ENCODE data around the gene SMAD6.
A peak's percentile ranks its signal among the peaks of the same experiment; 100 is the strongest.

Gene SMAD6

DNA sequence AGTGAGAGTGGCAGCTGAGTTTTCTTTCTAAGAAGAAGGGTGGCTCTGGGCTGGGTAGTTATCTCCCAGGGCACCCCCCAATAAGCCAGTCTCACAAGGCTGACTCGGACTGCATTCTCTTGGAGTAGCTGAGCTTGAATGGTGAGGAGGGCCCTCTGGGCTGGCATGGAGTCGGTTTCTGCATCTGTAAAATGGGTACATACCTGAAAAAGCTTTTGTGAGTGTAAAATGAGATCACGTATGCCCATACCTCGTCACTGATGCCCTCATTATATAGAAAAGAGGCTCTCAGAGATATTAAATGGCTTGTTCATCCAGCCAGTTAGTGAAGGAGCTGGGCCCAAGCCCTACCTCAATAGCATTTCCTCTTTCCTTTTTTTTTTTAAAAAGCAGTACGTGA, 41.2 kb downstream of the SMAD6 start:
- no peaks in the 10 kb centered on the region for H3K36me3 ChIP-seq
- no peak overlapping the region for H3K27ac ChIP-seq
- no peaks in the 10 kb centered on the region for H3K27me3 ChIP-seq (ENCODE audit: insufficient read depth, low read depth, severe bottlenecking)
- H3K4me3 ChIP-seq (ENCODE audit: low read depth, low read length), result no peak overlapping the region
- TF ChIP-seq, protein P1, sequence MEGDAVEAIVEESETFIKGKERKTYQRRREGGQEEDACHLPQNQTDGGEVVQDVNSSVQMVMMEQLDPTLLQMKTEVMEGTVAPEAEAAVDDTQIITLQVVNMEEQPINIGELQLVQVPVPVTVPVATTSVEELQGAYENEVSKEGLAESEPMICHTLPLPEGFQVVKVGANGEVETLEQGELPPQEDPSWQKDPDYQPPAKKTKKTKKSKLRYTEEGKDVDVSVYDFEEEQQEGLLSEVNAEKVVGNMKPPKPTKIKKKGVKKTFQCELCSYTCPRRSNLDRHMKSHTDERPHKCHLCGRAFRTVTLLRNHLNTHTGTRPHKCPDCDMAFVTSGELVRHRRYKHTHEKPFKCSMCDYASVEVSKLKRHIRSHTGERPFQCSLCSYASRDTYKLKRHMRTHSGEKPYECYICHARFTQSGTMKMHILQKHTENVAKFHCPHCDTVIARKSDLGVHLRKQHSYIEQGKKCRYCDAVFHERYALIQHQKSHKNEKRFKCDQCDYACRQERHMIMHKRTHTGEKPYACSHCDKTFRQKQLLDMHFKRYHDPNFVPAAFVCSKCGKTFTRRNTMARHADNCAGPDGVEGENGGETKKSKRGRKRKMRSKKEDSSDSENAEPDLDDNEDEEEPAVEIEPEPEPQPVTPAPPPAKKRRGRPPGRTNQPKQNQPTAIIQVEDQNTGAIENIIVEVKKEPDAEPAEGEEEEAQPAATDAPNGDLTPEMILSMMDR (IDR thresholded peaks at IDR 0.05; ENCODE audit: low read depth, low read length), result no peak
- no peak for DNase-seq
- no peaks in the 10 kb centered on the region for H3K9me3 ChIP-seq (ENCODE audit: severe bottlenecking)

DNA sequence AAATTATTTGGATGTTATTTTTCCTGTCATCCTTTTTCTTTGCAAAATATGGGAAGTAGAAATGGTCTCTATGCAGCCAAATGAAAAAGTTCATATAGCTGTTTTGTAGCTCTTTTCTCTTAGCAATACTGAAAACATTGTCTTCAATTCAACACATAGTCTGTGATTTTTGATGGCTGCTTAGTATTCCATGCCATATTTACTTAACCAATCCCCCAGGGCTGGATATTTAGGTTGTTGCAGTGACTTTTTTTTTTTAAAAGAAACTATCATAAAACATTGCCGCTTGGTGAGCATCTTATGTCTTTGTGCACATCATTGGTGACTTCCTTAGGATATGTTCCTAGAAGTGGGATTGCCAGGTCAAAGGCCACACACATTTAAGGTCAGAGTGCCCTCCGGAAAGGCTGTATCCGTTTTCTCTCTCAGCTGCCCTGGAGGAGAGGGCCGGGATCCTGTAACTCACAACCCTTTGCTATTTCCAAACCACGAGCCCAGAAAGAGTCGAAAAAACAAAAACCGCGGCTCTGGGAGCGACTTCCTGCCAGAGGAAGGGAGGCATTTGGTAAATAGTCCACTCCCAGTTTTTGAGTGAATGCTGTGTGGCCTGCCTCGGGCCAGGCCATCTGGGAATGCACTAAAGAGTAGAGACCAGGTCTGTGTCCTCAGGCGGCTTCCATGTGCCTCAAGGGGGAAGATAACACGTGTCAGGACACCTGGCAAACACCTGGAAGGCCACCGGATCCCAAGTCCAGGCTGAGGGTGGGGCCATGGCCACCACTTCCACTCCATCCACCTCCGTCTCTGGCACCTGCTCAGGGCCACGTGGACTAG, 41.9 kb downstream of the SMAD6 start:
- H3K9me3 ChIP-seq (ENCODE audit: severe bottlenecking), result no peaks in the 10 kb centered on the region
- H3K27ac ChIP-seq, result no peak overlapping the region
- no peaks in the 10 kb centered on the region for H3K36me3 ChIP-seq
- DNase-seq, result no peak
- TF ChIP-seq, protein P1 (IDR thresholded peaks at IDR 0.05; ENCODE audit: low read depth, low read length), result no peak
- no peaks in the 10 kb centered on the region for H3K27me3 ChIP-seq (ENCODE audit: insufficient read depth, low read depth, severe bottlenecking)
- no peak overlapping the region for H3K4me3 ChIP-seq (ENCODE audit: low read depth, low read length)

DNA sequence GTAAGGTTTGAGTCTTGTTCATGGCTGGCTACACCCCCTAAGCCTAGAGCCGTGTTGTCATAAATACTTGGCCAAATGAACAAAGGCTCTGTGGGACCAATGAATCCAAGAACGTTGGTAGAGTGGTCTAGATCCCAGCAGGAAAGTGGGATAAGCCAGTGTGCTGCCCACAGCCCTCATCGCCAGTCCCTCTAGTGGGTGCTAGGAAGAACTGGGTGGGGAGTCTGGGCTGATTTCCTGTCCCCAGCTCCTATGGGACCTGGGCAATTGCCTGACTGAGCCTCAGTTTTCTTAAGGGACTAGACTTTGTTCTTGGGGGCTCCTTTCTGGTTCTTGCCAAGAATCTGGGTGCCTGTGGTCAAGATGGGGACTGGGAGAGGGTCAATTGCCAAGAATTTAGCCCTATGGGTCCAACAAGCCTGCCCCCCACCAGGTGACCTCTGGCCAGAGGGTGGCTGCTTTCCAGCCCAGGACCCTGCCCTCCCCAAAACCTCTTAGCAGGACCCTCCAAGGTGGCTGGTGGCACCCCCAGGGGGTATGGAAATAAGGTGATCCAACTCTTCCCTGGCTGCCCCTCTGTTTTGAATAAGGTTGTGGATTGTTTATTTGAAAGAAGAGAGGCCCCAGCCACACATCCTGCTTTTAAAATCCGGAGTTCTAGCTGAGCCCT, 42.7 kb downstream of the SMAD6 start:
- Histone ChIP-seq H3K27ac (no peak overlapping the region), H3K27me3 (ENCODE audit: insufficient read depth, low read depth, severe bottlenecking) (no peaks in the 10 kb centered on the region), H3K36me3 (no peaks in the 10 kb centered on the region), H3K4me3 (ENCODE audit: low read depth, low read length) (no peak overlapping the region), H3K9me3 (ENCODE audit: severe bottlenecking) (no peaks in the 10 kb centered on the region)
- TF ChIP-seq, protein P1 (IDR thresholded peaks at IDR 0.05; ENCODE audit: low read depth, low read length), result 0 out of 2 replicates have a peak, but pooled peaks have one; percentile 9
- DNase-seq, result no peak

DNA sequence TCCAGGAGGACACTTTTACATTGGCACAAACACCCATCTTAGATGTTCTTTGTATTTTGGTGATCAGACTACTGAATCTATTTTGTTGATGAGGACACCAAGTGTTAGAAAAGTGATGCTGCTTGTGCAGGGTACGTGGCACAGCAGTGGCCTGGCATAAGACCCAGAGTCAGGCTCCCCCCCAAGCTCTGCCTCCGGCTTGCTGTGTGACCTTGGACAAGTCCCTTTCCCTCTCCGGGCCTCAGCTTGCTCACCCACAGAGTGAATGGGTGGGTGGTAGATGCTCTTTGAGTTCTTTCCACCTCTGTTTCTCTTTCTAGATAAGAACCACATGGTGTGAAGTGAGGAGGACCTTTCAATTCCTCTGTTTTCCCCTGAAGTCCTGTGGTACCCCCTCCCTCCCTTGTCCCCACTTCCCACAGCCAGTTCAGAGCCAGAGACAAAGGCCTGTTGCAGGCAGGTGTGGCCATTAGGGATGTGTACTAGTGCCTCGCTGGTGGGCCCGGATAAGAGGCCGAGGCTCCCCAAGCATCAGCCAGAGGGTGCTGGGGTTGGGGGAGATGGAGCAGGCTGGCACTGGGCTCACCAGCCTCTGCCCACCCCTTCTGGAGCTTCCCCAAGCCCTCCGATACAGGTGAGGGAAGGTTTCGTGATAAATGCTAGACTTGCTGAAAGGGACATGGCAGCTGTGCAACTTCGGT, 43.6 kb downstream of the SMAD6 start:
- Histone ChIP-seq H3K9me3 (ENCODE audit: severe bottlenecking) (no peaks in the 10 kb centered on the region), H3K27me3 (ENCODE audit: insufficient read depth, low read depth, severe bottlenecking) (no peaks in the 10 kb centered on the region), H3K4me3 (ENCODE audit: low read depth, low read length) (no peak overlapping the region), H3K36me3 (no peaks in the 10 kb centered on the region; the same call in 1 of the 2 replicates), H3K27ac (peak overlapping the region; percentile 22; the same call in 1 of the 2 replicates)
- DNase-seq, result no peak
- TF ChIP-seq, protein P1 (IDR thresholded peaks at IDR 0.05; ENCODE audit: low read depth, low read length), result no peak

DNA sequence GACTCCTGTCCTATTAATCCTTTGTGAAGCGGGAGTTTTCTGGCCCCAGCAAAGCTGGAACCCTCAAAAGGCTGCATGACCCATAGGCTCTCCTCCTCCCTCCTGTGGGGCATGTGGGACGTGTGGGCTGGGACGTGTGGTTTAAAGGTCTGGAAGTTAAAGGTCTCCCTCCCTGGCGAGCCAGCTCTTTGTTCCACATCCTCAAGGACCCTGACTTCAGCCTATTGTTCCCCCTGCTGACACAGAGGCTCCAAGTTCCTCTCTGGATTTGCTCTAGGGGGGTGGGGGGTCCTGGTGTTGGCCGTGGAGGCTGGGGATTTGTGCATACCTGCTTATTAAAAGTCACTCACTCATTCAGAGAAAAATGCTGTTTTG, 44.2 kb downstream of the SMAD6 start:
- Histone ChIP-seq H3K27me3 (ENCODE audit: insufficient read depth, low read depth, severe bottlenecking) (no peaks in the 10 kb centered on the region), H3K36me3 (no peaks in the 10 kb centered on the region; the same call in 1 of the 2 replicates), H3K27ac (no peak overlapping the region; the same call in 1 of the 2 replicates), H3K4me3 (ENCODE audit: low read depth, low read length) (no peak overlapping the region), H3K9me3 (ENCODE audit: severe bottlenecking) (no peaks in the 10 kb centered on the region)
- DNase-seq, result no peak
- TF ChIP-seq, protein P1 (IDR thresholded peaks at IDR 0.05; ENCODE audit: low read depth, low read length), result no peak
